ENCODE results near the gene LMO1. TPM values are rescaled to one million over a fixed set of nuclear protein-coding genes. Genes with fewer than 3 reads are reported as not detected.

Gene LMO1
- total RNA-seq, 1 experiment from 2014 or later, result 0.27 TPM

DNA sequence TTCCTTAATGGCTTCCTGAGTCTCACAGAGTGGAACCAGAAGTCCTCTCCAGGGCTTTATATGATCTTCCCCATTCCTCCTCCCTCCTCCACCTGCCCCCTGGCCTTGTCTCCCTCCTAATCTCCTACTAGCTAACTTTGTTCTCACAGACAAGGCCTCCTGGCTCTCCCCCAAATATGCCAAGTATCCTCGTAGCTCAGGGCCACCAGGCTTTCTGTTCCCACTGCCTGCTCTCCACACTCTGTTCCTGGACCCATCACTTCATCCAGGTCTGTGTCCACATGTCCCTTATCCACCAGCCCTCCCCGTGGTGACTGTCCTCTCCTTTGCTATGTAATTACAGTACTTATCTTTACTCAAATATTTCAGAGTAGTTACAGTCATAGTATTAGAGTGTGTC, 23.2 kb upstream of the LMO1 start:
- CTCF ChIA-PET, result no interaction called here

DNA sequence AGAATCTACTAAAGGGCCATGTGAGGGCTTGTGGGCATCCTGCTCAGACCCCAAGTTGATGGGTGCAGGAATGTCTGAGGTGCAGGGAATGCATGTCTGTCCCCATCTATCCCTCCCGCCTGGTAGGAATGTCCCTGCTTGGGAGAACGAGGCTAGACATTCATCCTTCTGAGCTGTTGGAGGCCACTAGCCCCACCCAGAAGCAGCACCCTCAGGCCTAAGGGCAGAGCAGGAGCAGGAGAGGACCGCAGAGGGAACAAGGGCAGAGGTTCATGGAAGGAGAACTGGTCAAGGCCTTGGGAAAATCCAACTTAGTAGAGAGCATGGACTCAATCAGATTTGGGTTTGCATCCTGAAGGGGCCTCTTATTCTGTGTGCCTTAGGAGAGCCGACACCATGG, 22.1 kb upstream of the LMO1 start:
- ChIA-PET POLR2A (no interaction called here), RAD21 (ENCODE audit: low non-redundant PET in 1 of 2, low total read pairs in 2 of 2, uncharacterized antibody in 2 of 2, unreplicated experiment in 2 of 2) (no interaction called here), CTCF (no interaction called here)
- no peak overlapping the region for H3K4me2 ChIP-seq (ENCODE audit: low read length)
- intact Hi-C loops (cut with micrococcal nuclease), result no loop called here
- no peaks in the 10 kb centered on the region for H3K79me2 ChIP-seq (ENCODE audit: insufficient read depth, low read length)
- H2AFZ ChIP-seq (ENCODE audit: low read depth, low read length, poor library complexity, severe bottlenecking), result no peak overlapping the region
- no peaks in the 10 kb centered on the region for H3K36me3 ChIP-seq (ENCODE audit: control insufficient read depth in 1 of 2, insufficient read depth in 2 of 2, low read length in 2 of 2)
- H3K9ac ChIP-seq (ENCODE audit: low read length), result no peak overlapping the region
- BruUV-seq (replicated peaks), result no TSS peak
- no peaks in the 10 kb centered on the region for H3K27me3 ChIP-seq (ENCODE audit: insufficient read depth, low read length)
- H3K9me3 ChIP-seq (ENCODE audit: control insufficient read depth in 1 of 2, insufficient read depth in 1 of 2, low read depth in 1 of 2, low read length in 2 of 2), result no peaks in the 10 kb centered on the region
- H4K20me1 ChIP-seq (ENCODE audit: insufficient read depth), result no peaks in the 10 kb centered on the region
- H3K9me2 ChIP-seq (ENCODE audit: insufficient read depth), result no peaks in the 10 kb centered on the region
- no peak overlapping the region for H3K27ac ChIP-seq (ENCODE audit: low read depth, low read length)
- DNase-seq (ENCODE audit: low read depth, low spot score) (no peak), ATAC-seq (no peak)
- TF ChIP-seq SP1 (IDR thresholded peaks at IDR 0.05; ENCODE audit: low read depth), result no peak
- no peak for TF ChIP-seq FOSL1 (IDR thresholded peaks at IDR 0.05; ENCODE audit: low read depth)
- no peak for TF ChIP-seq POLR2AphosphoS5 (IDR thresholded peaks at IDR 0.05; ENCODE audit: low read depth, low read length)
- no peak for TF ChIP-seq EZH2 (IDR thresholded peaks at IDR 0.05)
- no peak for TF ChIP-seq SIN3A (IDR thresholded peaks at IDR 0.05; ENCODE audit: low read depth)
- no peak for TF ChIP-seq EGR1 (IDR thresholded peaks at IDR 0.05; ENCODE audit: low read depth)
- TF ChIP-seq JUND (IDR thresholded peaks at IDR 0.05), result no peak
- TF ChIP-seq REST (IDR thresholded peaks at IDR 0.05; ENCODE audit: low read depth), result no peak
- no peak for TF ChIP-seq ELF1 (IDR thresholded peaks at IDR 0.05; ENCODE audit: borderline replicate concordance, low read depth)
- TF ChIP-seq ZNF274 (IDR thresholded peaks at IDR 0.05; ENCODE audit: low read depth, low read length), result no peak
- TF ChIP-seq YY1 (IDR thresholded peaks at IDR 0.05; ENCODE audit: extremely low read depth, insufficient replicate concordance, low read depth, low read length), result no peak
- no peak for TF ChIP-seq ZFX (IDR thresholded peaks at IDR 0.05)
- no peak for TF ChIP-seq MAX (IDR thresholded peaks at IDR 0.05)
- H3K4me3 ChIP-seq (replicated peaks in 1 of 2; ENCODE audit: low read depth in 1 of 2, low read length in 2 of 2), result no peak overlapping the region
- peaks cover 0 to 4% of the 10 kb centered on the region in 2 experiments; a peak in 1 of 4 replicates for H3K4me1 ChIP-seq (ENCODE audit: control insufficient read depth in 1 of 2, insufficient read depth in 2 of 2, low read length in 2 of 2)

More for the DNA sequence above, 23.2 kb upstream of the LMO1 start:
- BruUV-seq (replicated peaks), result no TSS peak
- Histone ChIP-seq H3K9me2 (ENCODE audit: insufficient read depth) (no peaks in the 10 kb centered on the region), H3K9ac (ENCODE audit: low read length) (no peak overlapping the region), H3K27me3 (ENCODE audit: insufficient read depth, low read length) (no peaks in the 10 kb centered on the region), H3K79me2 (ENCODE audit: insufficient read depth, low read length) (no peaks in the 10 kb centered on the region), H3K27ac (ENCODE audit: low read depth, low read length) (no peak overlapping the region), H3K4me2 (ENCODE audit: low read length) (no peak overlapping the region), H3K4me3 (replicated peaks in 1 of 2; ENCODE audit: low read depth in 1 of 2, low read length in 2 of 2) (no peak overlapping the region), H3K9me3 (ENCODE audit: control insufficient read depth in 1 of 2, insufficient read depth in 1 of 2, low read depth in 1 of 2, low read length in 2 of 2) (no peaks in the 10 kb centered on the region), H3K4me1 (ENCODE audit: control insufficient read depth in 1 of 2, insufficient read depth in 2 of 2, low read length in 2 of 2) (peaks cover 0 to 4% of the 10 kb centered on the region in 2 experiments; a peak in 1 of 4 replicates), H4K20me1 (ENCODE audit: insufficient read depth) (no peaks in the 10 kb centered on the region), H2AFZ (ENCODE audit: low read depth, low read length, poor library complexity, severe bottlenecking) (no peak overlapping the region), H3K36me3 (ENCODE audit: control insufficient read depth in 1 of 2, insufficient read depth in 2 of 2, low read length in 2 of 2) (no peaks in the 10 kb centered on the region)
- ATAC-seq (no peak), DNase-seq (ENCODE audit: low read depth, low spot score) (no peak)
- intact Hi-C loops (cut with micrococcal nuclease), result no loop called here
- RAD21 ChIA-PET (ENCODE audit: low non-redundant PET in 1 of 2, low total read pairs in 2 of 2, uncharacterized antibody in 2 of 2, unreplicated experiment in 2 of 2), result no interaction called here
- POLR2A ChIA-PET, result no interaction called here
- TF ChIP-seq CBX3 (IDR thresholded peaks at IDR 0.05; ENCODE audit: low read depth), result no peak
- no peak for TF ChIP-seq CEBPB (IDR thresholded peaks at IDR 0.05; ENCODE audit: low read depth)
- TF ChIP-seq RAD21 (IDR thresholded peaks at IDR 0.05; ENCODE audit: low read depth), result no peak
- no peak for TF ChIP-seq EGR1 (IDR thresholded peaks at IDR 0.05; ENCODE audit: low read depth)
- no peak for TF ChIP-seq ZFX (IDR thresholded peaks at IDR 0.05)
- no peak for TF ChIP-seq POLR2A (IDR thresholded peaks at IDR 0.05; ENCODE audit: borderline replicate concordance, extremely low read depth, insufficient read depth, insufficient read length)
- TF ChIP-seq JUND (IDR thresholded peaks at IDR 0.05), result no peak

Measured in HCT116 (cell line).